Upper lobe of left lung (tissue), 6 donors: ENCODE measurements around the gene CDC7. TPM values are rescaled to one million over a fixed set of nuclear protein-coding genes. Genes with fewer than 3 reads are reported as not detected.

ENCODE experiments used
- ATAC-seq, 2 donors: fragments of 200-7000 bp; cut with Tn5 transposase; one replicate each; pipeline ENCODE4 v1.9.1; 2022; ENCODE audit warnings: mild to moderate bottlenecking in 2 of 2, moderate library complexity in 2 of 2; ENCODE audit not compliant: low FRiP score in 2 of 2
- DNase-seq, 2 donors: peaks; one replicate each; pipeline ENCODE4 v3.0.0-alpha.2; 2019 to 2020
- H3K27ac ChIP-seq, 4 donors: fragments of 200-600 bp; sonication (generic); one replicate each; pipeline ENCODE4 v1.5.1; 2016 to 2019
- H3K27me3 ChIP-seq, 4 donors: fragments of 200-600 bp; sonication (generic); one replicate each; pipeline ENCODE4 v1.5.1; 2017 to 2019
- H3K36me3 ChIP-seq, 4 donors: fragments of 200-600 bp; sonication (generic); one replicate each; pipeline ENCODE4 v1.5.1; 2016 to 2019
- H3K4me1 ChIP-seq, 4 donors: fragments of 200-600 bp; sonication (generic); one replicate each; pipeline ENCODE4 v1.5.1; 2018 to 2019
- H3K4me3 ChIP-seq, 4 donors: fragments of 200-600 bp; sonication (generic); one replicate each; pipeline ENCODE4 v1.5.1; 2017 to 2019; ENCODE audit warnings: mild to moderate bottlenecking in 2 of 4, moderate library complexity in 1 of 4
- H3K9me3 ChIP-seq, 4 donors: fragments of 200-600 bp; sonication (generic); one replicate each; pipeline ENCODE4 v1.5.1; 2018 to 2019
- CTCF ChIP-seq, 6 experiments: fragments of 450-650 bp in 4 of 6; fragments of 200-600 bp in 2 of 6; sonication (generic) in 2 of 6; IDR thresholded peaks; one replicate each; pipeline ENCODE4 v1.5.1; 2016 to 2019; ENCODE audit warnings: antibody characterized with exemption in 6 of 6
- EP300 ChIP-seq, 4 donors: sonication (generic); formaldehyde crosslinking; IDR thresholded peaks; one replicate each; pipeline ENCODE4 v1.5.1; 2017; ENCODE audit warnings: antibody characterized with exemption in 4 of 4, control low read depth in 2 of 4
- POLR2A ChIP-seq, 4 donors: fragments of 450-650 bp; IDR thresholded peaks; one replicate each; pipeline ENCODE4 v1.5.1; 2016 to 2017; ENCODE audit warnings: antibody characterized with exemption in 4 of 4, mild to moderate bottlenecking in 2 of 4
- POLR2AphosphoS5 ChIP-seq, 2 donors: sonication (generic); formaldehyde crosslinking; IDR thresholded peaks; one replicate each; pipeline ENCODE4 v1.5.1; 2017; ENCODE audit warnings: antibody characterized with exemption in 2 of 2
- WGBS, 2 donors: methylation state at CpG; one replicate each; pipeline ENCODE4 v1.1.5; 2017 to 2018; 5-methylcytosine and 5-hydroxymethylcytosine counted together
- total RNA-seq, 6 donors: library from RNA; depleted of rRNA in 4 of 6; stranded (reverse); fragments of >200 nt in 4 of 6; gene quantifications; one replicate each; pipeline versions ENCODE4 v1.1.0 to v1.2.1, GENCODE V29; 2016 to 2021
- donor health status: DM: no; HTN: no; CAD: no; lungs with moderate emphysema.
- donor health status: DM: no; HTN: yes; CAD: no; lungs with severe emphysema.

CDC7 gene
- total RNA-seq, 6 donors from 2014 or later = 1.6 to 6.2 (median 2.6) TPM

GRCh38 chr1:91557826-91558225, 57.2 kb downstream of the CDC7 start:
- Histone ChIP-seq H3K27ac (no peak overlapping the region), H3K9me3 (no peaks in the 10 kb centered on the region), H3K27me3 (no peaks in the 10 kb centered on the region), H3K4me3 (no peak overlapping the region), H3K4me1 (peaks cover 17 to 38% (median 25%) of the 10 kb centered on the region in 4 donors), H3K36me3 (no peaks in the 10 kb centered on the region)
- DNase-seq (no peak), ATAC-seq (no peak)
- 0% methylated on average over 1 of the region's 1 CpG for WGBS, 2 donors
- TF ChIP-seq EP300 (IDR thresholded peaks at IDR 0.05) (no peak), POLR2A (IDR thresholded peaks at IDR 0.05) (no peak), CTCF (IDR thresholded peaks at IDR 0.05) (no peak), POLR2AphosphoS5 (IDR thresholded peaks at IDR 0.05) (no peak)

DNA sequence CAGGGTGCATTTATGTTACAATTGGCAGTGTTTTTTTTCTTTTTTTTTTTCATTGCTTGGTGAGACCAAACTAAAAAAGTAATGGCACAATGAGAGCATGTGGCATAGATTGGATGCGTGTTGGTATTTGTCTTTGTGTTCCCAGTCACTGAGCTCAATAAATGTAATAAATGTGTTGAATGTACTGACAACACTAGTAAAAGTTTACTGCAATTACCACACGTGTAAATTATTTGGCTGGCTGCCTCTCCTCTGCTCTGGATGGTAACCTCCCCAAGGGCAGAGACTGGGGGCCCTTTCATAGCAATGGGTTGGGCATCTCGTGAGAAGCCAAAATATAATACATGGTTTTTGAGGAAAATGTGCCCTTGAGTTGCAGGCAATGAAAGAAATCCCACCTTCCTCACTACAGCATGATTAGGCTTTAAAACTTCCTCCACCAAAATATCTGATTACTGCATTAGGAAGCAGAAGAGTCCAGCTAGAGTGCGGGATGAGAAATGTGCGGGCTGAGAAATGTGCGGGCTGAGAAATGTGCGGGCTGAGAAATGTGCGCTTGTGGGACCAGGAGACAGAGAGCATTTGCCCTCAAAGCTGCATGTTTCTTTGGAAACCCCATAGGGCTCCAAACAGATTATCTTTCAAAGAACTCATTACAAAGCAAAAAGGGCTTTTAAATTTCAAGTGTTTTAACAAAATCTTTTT, 58.5 kb downstream of the CDC7 start:
- no peak for TF ChIP-seq CTCF (IDR thresholded peaks at IDR 0.05)
- no peak for TF ChIP-seq EP300 (IDR thresholded peaks at IDR 0.05)
- TF ChIP-seq POLR2AphosphoS5 (IDR thresholded peaks at IDR 0.05) = no peak
- no peak for TF ChIP-seq POLR2A (IDR thresholded peaks at IDR 0.05)
- no peaks in the 10 kb centered on the region for H3K36me3 ChIP-seq
- DNase-seq (no peak), ATAC-seq (no peak)
- no peak overlapping the region for H3K27ac ChIP-seq
- H3K9me3 ChIP-seq = no peaks in the 10 kb centered on the region
- H3K4me3 ChIP-seq = no peak overlapping the region
- H3K4me1 ChIP-seq = peaks cover 13 to 33% (median 21%) of the 10 kb centered on the region in 4 donors
- 81 to 84% methylated on average over 8 of the region's 8 CpGs for WGBS, 2 donors
- no peaks in the 10 kb centered on the region for H3K27me3 ChIP-seq

DNA sequence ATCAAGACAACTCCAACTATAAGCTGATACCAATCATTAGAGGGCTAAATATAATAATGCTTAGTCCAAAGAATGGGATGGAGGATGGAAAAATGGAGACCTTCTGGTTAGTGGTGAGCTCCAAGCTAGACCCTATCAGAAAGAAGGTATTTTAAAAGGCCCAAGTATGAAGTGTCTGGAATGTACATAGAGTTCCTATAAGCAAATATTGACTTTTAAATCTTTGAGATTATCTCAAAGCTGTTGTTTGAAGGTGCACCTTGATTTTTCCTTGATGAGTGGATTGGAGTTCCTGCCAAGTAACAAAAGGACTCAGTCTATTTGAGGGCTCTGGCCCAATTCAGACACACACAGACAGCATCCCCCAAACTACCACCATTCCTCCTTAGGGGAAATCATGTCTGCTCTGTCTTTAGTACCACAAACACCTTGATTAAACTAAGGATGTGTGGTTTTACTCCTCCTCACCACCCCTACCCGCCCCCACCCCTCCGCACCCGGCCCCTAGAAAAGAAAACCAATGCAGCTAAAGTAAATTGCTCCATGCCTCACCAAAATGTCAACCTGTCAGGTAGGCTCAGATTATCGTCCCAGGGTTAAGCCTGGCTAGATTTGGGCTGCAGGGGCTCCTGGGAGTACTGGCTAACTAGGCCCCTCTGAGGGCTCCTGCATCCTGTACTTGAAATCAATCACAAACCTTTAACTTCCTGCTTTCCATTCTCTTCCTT, 59.4 kb downstream of the CDC7 start:
- Histone ChIP-seq H3K9me3 (no peaks in the 10 kb centered on the region), H3K36me3 (no peaks in the 10 kb centered on the region), H3K4me3 (no peak overlapping the region), H3K4me1 (peaks cover 14 to 31% (median 21%) of the 10 kb centered on the region in 4 donors), H3K27me3 (no peaks in the 10 kb centered on the region), H3K27ac (peak overlapping the region in 3 of 4 donors; percentile 31 to 56 (median 53))
- whole genome bisulfite sequencing, 2 donors = 28 to 66% methylated on average over 3 to 4 of the region's 4 CpGs
- DNase-seq = no peak
- ATAC-seq = peak in 1 of 2 donors; percentile 35
- TF ChIP-seq CTCF (IDR thresholded peaks at IDR 0.05) (no peak), POLR2AphosphoS5 (IDR thresholded peaks at IDR 0.05) (no peak), EP300 (IDR thresholded peaks at IDR 0.05) (no peak), POLR2A (IDR thresholded peaks at IDR 0.05) (no peak)

DNA sequence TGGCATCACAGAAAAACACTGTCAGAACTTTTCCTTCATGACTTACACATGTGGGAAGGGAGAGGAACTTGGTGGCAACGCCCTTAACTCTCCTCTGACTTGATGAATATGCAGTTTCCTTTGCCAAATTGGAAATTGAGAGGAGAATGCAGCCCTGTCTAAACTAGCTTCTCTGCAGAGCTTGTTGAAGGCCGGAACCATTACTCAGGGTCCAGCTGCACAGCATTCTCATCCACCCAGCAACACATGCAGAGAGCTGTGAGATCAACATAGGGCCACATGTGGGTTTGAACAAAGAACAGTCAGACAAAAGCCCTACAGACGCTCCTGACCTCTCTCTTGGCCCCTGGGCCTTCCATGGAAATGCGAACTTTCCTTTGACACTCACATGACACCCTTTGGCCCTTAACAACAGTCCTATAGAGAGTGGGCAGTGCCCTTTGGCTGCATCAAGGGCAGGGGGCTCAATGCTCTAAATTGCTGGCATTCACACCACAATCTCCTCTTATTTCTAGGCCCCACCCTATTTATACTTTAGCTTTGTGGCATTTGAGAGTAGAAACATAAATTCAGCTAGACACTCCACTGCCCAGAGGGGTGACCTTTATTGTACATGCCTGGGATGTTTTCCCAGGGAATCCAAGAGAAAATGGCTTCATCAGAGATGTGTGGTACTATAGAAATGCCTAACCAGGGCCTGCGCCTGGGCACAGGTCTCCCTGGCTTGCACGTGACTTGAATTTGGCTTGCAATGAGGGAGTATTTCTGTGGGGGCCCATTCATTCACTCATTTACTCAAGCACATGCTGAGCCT, 64.4 kb downstream of the CDC7 start:
- no peak overlapping the region for H3K4me3 ChIP-seq
- no peaks in the 10 kb centered on the region for H3K36me3 ChIP-seq
- H3K27me3 ChIP-seq = no peaks in the 10 kb centered on the region
- peak overlapping the region in 3 of 4 donors; percentile 48 to 71 (median 65) for H3K27ac ChIP-seq
- 51 to 71% methylated on average over 5 to 6 of the region's 6 CpGs for WGBS, 2 donors
- no peaks in the 10 kb centered on the region for H3K9me3 ChIP-seq
- TF ChIP-seq CTCF (IDR thresholded peaks at IDR 0.05) = no peak
- TF ChIP-seq EP300 (IDR thresholded peaks at IDR 0.05) = no peak
- TF ChIP-seq POLR2AphosphoS5 (IDR thresholded peaks at IDR 0.05) = peak; percentile 19 to 37
- no peak for TF ChIP-seq POLR2A (IDR thresholded peaks at IDR 0.05)
- DNase-seq (no peak), ATAC-seq (peak; percentile 50 to 80)
- peaks cover 10 to 26% (median 21%) of the 10 kb centered on the region in 4 donors for H3K4me1 ChIP-seq
